Stimulated activated CD8-positive, alpha-beta memory T cell treated with anti-CD3 and anti-CD28 coated beads, Interleukin-4, amount 100 ng/mL, for 1 hour (primary cell): Measurements from ENCODE around the gene ARHGAP25.

Source experiments
- DNase-seq, 2 donors: peaks; one replicate each; pipeline ENCODE4 v3.0.0-alpha.2; 2020; ENCODE audit warnings: low read depth in 2 of 2, low spot score in 1 of 2

ARHGAP25 gene

DNA sequence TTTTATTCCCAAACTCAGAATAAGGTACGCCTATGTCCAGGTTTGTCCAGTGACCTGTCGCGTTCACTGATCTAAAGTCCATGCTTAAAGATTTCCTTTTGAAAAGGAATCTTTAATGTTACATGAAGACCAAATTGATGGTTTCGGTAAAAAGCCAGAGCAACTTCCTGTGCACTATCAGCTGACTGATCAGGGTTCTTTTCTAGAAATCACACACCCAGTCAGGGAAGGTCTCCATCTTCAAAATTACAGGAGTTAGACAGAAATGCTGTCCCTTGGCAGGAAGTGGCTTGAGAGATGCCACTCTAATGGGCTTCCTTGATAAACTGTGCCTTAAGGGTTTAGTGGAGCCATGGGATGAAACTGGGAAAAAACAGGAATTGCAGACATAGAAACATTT, 14.7 kb upstream of the ARHGAP25 start:
- no peak for DNase-seq

DNA sequence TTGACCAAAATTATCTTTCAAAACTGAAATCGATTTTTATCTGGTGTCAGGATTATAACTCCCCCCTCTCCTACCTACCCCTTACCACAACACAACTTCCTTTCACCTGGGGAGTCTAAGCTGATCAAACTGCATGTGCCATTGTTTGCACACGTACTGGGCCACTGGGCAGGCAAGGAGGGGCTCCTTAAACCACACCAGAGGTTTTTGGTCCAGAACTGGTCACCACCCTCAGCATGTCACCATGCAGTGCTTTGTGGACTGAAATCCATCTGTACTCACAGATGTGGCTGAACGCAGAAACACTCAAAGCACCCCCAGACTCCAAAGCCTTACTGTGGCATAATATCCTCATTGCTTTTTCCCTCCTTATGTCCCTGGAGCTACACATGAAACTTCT, 13.9 kb upstream of the ARHGAP25 start:
- no peak for DNase-seq

DNA sequence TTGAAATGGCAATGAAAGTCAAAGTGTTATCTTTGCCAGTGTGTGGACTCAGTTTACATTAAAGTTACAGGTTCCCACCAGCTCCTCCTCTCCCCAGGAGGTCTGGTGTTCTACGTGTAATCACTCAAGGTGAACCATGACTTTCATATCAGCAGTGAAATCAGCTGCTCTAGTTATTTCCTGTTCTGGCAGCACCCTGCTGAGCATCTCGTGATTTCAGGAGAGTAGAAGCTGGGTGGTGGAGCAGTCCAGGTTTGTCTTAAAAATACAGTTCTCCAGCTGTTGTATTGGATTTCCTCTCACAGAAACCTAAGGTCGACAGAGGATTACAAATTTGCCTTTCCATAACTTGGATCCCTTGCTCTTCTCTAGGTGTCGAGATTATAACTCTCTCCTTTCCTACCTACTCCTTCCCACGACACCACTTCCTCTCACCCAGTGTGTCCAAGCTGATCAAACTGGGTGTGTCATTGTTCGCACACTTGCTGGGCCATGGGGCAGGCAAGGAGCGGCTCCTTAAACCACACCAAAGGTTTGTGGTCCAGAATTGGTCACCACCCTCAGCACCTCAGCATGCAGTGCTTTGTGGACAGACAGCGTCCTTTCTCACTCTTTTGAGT, 13.0 kb upstream of the ARHGAP25 start:
- DNase-seq, result no peak

DNA sequence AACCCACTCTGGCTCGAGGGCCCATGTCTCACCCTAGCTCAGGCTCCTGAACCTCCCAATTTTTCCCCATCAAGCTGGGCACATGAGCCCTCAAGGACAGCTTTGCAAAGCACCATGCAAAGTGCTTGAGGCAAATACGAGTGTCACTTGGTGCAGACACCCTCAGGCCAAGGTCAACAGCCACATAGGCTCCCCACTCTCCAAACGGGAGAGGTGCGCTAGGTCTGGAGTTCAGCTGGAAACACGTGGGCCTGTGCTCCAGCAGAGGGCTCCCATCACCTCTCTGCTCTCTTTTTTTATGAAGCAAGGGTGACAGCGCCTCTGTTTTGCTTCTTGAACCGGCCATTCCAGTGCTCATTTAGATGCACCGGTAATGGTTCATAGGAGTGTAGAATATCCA, 11.9 kb upstream of the ARHGAP25 start:
- no peak for DNase-seq

DNA sequence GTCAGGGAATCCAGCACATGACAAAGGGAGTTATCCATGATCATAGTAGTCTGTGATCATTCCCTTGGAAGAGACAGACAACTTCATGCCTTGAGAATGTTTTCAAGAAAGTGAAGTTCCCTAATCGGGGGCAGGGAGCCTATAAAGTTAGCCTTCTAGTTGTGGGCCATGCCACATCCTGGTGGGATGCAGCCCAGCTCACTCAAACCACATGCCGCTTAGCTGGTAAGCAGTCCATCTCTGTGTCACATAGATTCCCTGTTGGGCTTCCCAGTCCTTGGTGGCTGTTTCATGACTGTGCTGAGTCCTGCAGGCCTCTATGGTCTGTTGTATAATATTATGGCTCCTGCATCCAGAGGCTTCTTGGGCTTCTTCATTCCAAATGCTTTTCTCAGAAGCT, 11.4 kb upstream of the ARHGAP25 start:
- DNase-seq, result no peak

DNA sequence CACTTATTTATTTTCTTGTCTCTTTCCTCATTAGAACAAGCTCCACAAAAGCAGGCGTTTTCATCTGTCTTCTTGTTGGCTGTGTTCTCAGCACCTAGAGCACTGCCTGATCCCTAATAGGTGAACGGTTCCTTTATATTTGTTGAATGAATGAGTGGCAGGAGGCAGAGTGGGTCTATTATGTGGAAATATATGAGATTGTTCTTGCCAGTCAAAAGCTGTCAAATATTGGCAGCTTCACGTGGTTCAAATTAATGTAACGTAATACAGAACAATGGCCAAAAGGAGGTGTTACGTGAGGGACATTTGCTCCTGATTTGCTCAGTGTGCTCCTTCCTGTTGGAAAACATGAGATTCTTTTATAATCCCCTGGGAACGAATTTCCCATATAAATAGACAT, 8.5 kb upstream of the ARHGAP25 start:
- DNase-seq, result no peak

DNA sequence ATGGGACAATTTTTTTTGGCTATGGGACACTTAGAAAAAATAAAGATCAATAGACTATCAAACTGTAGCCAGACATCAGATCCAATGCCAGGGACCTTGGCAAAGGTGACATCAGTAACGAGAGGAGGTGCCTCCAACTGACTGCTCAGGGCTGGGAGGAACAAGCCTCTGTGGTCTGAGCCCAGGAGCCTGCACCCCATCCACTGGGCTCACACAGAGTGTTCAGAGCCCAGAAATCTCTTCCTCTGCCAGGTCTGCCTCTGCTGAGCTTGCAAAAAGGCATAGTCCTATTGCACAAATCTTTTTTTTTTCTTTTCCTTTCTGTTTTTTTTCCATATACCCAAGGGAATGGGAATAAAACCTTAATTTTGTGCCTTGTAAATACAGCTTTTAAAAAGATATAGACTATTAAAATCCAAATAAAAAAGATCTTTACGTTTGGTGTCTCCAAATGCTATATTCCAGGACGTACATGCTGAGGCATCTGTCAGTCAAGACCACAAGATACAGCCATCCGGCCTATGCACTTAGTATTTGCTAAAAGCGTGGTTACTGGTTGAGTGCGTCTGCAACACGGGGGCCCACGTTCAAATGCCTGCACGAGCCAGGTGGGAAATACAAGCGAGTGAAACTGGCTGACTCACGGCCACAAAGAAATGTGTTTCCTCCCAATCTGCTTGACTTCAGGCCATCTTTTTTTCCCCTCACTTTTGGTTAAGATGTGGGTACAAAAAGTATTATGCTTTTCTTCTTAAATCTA, 7.8 kb upstream of the ARHGAP25 start:
- peak; percentile 37 to 66 for DNase-seq

DNA sequence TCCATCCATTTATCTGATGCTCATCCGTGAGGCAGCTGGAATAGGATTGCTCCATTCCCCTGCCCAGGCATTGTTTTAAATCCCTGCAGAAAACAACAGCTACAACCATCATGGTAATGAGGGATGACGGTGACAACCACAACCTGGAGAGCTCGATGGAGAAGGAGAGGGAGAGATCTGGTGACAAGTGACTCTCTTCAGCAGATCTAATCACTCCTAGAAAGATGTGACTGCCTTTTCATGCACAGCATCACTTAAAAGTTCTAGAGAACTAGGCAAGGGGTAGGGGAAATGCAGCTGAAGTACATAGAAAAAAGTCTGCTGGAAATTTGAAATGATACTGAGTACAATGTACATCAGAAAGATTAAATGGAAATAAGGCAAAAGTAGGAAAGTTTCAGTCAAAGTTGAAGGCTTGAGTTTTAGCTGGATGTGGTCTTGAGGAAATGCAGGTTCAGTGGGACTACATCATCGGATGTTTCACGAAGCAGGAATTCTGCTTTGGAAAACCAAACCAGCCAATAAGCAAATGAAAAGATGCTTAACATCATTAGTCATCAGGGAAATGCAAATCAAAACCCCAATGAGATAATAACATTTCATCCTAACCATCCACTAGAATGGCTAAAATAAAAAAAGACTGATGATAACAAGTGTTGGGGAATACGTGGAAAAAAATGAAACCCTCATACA, 6.8 kb upstream of the ARHGAP25 start:
- no peak for DNase-seq

DNA sequence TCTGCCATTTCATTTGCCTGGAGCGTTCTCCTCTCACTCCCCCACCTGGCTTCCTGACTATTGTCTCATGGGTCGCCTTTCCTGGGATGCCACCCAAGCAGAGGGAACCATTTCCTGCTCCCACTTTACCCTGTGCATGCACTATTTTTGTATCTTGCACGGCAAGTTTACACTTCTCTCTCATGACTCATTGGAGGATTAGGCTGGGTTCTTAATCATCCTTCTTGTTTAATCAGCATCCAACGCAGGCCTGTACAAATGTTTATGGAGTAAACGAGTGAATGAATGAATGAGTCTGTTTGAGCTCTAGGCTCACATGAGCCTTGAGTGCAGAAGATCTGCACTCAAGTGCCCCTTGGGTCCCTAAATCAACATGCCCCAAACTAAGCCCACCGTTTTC, 3.8 kb upstream of the ARHGAP25 start:
- DNase-seq, result no peak

DNA sequence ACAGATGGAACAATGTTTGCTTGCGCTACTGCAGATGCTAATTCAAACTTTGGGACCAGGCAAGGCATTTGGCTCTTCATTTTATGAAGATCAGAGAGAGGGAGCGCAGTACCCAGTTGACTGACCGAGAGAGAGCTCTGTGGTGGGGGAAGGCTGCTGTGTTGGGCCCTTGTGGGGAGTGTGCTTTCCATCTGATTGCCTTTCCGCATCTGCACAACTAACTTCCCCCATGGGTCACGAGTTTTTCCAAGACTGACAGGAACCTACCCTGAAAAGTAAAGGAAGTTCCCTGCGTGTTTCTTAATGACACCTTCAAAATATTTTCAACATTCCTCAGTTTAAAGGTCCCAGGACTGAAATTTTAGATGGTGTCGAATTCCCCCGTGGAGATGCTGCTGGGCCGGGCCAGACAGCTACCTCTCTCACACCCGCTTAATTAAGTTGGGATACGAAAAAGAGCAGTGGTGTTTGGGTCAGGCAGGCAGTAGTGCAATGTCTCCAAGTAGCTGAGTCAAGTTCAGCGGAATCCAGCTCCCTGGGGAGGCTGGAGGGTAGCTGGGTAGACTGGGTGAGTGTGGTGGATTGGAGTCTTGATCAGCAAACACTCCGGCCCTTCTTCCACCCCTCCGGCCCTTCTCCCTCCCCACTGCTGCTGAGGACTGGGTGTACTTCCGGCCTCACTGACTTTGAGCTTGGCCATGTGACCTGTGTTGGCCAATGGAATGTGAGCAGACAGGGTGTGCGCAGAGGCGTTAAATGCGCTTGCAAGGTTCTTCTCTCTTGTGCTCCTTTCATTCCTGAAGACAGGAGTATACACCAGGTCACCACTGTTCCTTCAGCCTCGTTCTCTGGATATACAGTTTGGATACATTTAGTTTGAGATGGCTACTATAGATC, 2.3 kb upstream of the ARHGAP25 start:
- DNase-seq, result no peak

DNA sequence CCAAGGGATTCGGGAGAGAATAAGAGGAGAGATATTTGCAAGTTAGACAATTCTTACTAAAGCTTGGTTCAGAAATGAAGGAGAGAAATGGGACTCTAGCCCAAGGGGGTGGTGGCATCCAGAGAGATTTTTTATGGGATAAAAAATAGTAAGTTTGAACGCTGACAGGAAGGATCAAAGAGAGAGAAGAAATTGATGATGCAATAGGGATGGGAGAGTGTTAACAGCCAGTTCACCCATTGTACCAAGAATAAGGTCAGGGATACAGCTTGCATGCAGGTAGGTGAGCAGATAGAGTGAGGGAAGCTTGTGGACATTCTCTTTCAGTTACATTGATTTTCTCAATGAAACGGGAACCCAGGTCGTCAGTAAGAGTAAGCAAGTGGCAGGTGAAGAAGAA, 1.2 kb upstream of the ARHGAP25 start:
- no peak for DNase-seq

DNA sequence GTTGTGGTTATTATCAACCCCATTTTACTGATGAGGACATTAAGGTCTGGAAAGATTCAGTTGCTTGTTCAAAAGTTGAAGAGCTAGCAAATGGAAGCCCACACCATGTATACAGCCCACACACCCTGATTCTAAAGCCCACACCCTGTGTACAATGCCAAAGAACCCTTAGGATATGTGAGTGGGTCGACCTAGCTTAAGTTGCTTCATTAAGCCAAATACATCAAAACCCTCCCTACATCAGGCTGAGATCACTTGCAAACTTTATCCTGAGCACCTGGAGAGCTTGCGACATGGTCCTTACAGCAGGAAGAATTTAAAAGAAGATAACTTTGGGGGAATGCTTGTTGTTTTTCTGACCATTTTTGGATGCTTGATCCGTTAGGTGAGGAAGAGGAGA, 435 bp upstream of the ARHGAP25 start:
- no peak for DNase-seq

DNA sequence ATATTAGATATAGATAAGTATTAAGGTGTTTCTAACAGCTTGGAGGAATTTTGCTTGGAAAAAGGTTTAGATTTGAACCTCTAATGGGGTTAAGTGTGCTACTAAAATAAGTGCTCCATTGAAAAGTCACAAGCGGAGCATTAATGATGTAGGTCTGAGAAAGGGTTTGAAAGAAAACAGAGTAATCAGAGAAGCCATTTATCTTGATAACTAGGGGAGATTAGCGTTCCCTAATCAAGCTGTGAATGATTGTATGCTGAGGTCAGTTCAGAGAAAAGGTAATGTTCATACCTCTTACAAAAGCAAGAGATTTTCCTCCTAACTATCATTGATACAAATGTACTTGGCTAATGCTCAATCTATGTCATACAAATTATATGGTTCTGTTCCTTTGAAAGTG, 1.5 kb downstream of the ARHGAP25 start:
- no peak for DNase-seq

DNA sequence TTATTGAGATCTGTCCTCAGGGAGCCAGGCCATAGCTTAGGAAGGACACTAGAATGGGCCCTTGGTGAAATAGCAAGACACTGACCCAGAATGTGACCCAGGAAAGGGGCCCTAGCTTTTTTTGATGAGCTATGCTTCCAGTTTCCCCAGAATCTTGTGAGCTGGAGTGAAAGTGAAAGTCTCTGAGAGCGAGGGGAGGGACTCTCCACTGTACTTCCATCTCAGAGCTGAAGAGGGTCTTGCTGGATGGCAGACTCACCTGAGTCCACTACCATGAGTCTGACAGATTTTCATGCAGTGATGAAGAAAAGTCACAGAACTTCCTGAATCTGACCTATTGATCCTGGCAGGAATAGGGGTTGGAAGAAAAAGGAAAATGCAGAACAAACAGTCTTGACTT, 3.1 kb downstream of the ARHGAP25 start:
- no peak for DNase-seq

DNA sequence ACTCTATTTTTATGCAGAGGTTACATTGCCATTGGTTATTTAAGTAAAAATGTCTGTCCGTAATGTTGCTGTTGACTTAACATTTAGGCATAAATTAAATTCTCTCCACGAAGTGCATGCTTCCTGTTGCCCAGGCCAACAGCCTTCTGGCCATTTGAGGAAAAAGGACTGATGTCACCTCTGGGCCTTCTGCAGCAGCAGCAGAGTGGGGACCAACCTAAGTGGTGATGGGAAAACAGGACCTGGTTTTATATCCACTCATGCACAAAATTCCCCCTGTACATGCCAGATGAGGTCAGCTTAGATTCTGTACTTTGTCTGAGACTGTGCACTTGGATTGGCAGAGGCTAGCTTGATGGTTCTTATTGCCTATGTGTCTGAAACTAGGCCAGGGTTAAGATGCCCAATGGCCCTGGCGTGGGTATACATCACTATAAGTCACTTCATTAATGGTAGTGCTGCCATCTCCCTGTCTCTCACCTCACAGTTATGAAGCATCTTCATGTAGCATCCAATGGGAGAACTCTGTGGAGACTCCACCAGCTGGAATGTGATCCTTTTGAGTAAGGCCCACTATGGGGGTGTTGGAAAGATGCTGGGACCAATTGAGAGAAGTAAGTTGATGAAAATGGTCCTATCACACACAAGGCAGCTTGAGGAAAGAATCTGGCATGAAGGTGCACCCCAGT, 4.4 kb downstream of the ARHGAP25 start:
- no peak for DNase-seq

DNA sequence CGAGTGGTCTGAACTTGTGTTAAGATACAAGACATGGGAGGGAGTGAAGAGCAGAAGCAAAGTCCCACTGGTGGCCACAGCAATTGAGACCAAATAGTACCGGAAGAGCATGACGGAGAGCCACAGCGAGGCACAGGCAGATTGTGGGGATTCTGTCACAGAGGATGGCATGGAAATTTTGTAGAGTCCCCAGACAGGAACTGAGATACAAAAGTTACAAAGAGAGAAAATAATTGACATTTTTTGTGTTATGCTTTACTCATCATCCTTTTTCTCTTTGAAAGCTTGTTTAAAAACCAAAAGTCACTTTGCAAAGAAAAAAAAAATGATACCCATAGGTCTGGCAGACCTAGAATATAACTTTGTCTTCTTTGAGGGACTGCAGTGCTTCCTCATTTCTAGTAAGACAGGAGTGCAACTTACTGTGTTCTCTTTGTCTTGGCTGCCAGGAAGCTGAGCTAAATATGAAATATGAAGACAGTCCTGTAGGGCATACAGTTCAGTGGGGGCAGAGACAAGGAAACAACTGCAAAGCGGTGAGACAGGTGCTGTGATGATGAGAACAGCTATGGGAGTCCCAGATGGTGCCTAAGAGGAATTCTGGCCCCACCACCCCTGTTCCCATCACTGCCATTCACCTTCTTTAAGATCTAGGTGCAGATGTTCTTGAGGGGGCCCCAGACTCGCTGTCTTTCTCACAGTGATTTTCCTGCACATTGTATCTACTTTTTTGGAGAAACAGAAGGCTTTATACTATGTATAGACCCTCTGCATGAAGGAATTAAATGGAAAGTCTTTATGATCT, 5.2 kb downstream of the ARHGAP25 start:
- DNase-seq, result no peak

DNA sequence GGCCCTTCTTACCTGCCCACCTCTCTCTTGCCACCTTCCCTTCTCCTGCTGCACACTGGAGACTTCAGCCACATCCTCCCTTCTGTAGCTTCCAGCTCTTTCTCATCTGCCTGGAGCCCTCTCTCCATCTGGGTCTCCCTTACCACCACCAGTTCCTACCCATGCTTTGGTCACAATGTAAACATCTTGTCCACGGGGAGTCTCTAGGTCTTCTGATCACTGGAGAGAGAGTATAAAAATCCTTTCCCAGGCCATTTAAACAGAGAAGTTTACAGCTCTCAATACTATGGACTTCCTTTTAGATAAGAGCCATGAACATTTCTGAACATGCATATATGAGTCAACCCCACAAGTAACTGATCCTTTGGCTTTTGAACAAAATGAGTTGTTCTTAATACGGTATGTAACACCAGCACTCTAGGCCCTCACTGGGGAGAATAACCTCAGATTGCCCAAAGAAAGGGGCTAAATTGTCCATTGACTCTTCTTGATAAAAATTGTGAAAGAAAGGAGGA, 5.8 kb downstream of the ARHGAP25 start:
- DNase-seq, result no peak

DNA sequence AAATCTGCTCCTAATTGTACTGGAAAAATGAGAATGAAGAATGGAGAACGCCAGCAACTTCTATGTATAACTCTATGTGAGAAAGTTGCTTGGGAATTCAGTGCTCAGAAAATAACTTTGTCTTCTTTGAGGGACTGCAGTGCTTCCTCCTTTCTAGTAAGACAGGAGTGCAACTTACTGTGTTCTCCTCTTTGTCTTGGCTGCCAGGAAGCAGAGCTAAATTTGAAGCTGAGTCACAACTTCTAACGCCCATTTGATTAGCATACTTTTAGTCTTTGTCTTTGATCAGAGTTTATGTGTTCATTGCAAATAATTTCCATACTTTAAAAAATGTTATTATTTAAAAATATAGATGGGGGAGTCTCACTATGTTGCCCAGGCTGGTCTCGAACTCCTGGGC, 6.6 kb downstream of the ARHGAP25 start:
- DNase-seq, result no peak

DNA sequence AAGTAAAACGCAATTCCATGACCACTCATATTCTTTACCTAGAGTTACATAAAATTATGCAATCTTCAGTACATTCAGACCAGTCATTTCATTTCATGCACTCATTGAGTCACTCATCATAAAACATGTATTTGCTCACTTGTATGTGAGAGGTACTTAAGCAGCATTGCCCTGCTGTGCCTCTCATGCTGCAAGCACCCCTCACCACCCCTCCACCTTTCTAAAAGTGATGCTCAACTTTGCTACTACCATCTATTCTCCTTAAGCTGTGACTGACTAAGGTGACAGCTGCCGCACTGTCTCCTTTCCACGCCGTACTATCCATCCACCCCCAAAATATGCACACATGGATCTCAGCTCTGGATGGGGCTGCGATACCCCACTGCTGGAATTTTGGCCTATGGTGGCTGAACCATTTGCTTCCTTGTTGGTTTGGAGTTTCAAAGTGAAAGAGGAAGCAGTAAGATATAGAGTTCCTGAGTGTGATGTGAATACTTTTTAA, 7.2 kb downstream of the ARHGAP25 start:
- DNase-seq, result no peak
